Body of pancreas (tissue), 4 donors: ENCODE data around the gene STEAP1B. TPM values are rescaled to one million over a fixed set of nuclear protein-coding genes. Genes with fewer than 3 reads are reported as not detected.
"Not testable (repeated sequence)": the region's sequence is repeated elsewhere in the genome, so short reads cannot be mapped to it uniquely, and the experiment has no call there.

ENCODE experiments used
- ATAC-seq: fragments of 150-250 bp; one replicate; pipeline ENCODE4 v1.9.1; 2016
- DNase-seq, 4 donors: peaks; one replicate each; pipeline ENCODE4 v3.0.0-alpha.2; 2019
- H3K27ac ChIP-seq, 4 donors: fragments of 200-600 bp; sonication (generic); 1 replicate in 3 of 4; 2 replicates in 1 of 4; pipeline versions ENCODE4 v1.5.1 to v1.6.1; 2016 to 2019; ENCODE audit warnings: mild to moderate bottlenecking in 1 of 4, mixed read lengths in 1 of 4, moderate library complexity in 1 of 4
- H3K27me3 ChIP-seq, 2 donors: fragments of 200-600 bp; sonication (generic); one replicate each; pipeline ENCODE4 v1.6.0; 2016; ENCODE audit warnings: mild to moderate bottlenecking in 1 of 2
- H3K36me3 ChIP-seq, 2 donors: fragments of 200-600 bp; sonication (generic); replicated peaks in 1 of 2; 2 replicates each; pipeline ENCODE4 v1.5.1; 2016; ENCODE audit warnings: low read depth in 2 of 2; ENCODE audit not compliant: insufficient read depth in 1 of 2
- H3K4me1 ChIP-seq: fragments of 200-600 bp; sonication (generic); one replicate; pipeline ENCODE4 v1.6.0; 2016
- H3K4me3 ChIP-seq, 2 donors: fragments of 200-600 bp; sonication (generic); 1 replicate in 1 of 2; 2 replicates in 1 of 2; pipeline ENCODE4 v1.5.1; 2016 to 2019
- H3K9me3 ChIP-seq, 3 donors: fragments of 200-600 bp; sonication (generic); 1 replicate in 2 of 3; 2 replicates in 1 of 3; pipeline ENCODE4 v1.5.1; 2016
- POLR2A ChIP-seq, 3 donors: fragments of 450-650 bp; IDR thresholded peaks; one replicate each; pipeline ENCODE4 v1.6.1; 2016; ENCODE audit warnings: antibody characterized with exemption in 3 of 3, mild to moderate bottlenecking in 2 of 3
- WGBS, 2 donors: methylation state at CpG; one replicate each; pipeline ENCODE4 v1.1.5; 2017; 5-methylcytosine and 5-hydroxymethylcytosine counted together
- intact Hi-C: fragments of 100-400 bp; cut with DNase I; formaldehyde crosslinking; loops from one replicate; pipeline ENCODE4 v1.15.1; 2023
- total RNA-seq, 2 donors: library from RNA; depleted of rRNA; stranded (reverse); fragments of >200 nt; gene quantifications; one replicate each; pipeline ENCODE4 v1.1.0, GENCODE V29; 2016
- TF ChIP-seq, protein P1 (sequence below), 7 experiments: fragments of 450-650 bp in 4 of 7; fragments of 200-600 bp in 3 of 7; sonication (generic) in 3 of 7; IDR thresholded peaks; one replicate each; pipeline ENCODE4 v1.5.1; 2016 to 2019; ENCODE audit warnings: antibody characterized with exemption in 7 of 7

The STEAP1B gene
- total RNA-seq, 2 donors from 2014 or later = 1.3 TPM; not detected in 1

GRCh38 chr7:22435105-22435504 is 64.9 kb downstream of the STEAP1B start:
- DNase-seq (no peak), ATAC-seq (no peak)
- intact Hi-C loops = no loop called here

GRCh38 chr7:22433710-22434460 is 66.1 kb downstream of the STEAP1B start:
- Histone ChIP-seq H3K36me3 (no peaks in the 10 kb centered on the region), H3K9me3 (no peaks in the 10 kb centered on the region), H3K27ac (peak overlapping the region in 3 of 4 donors; percentile 15 to 75 (median 36)), H3K4me3 (no peak overlapping the region), H3K4me1 (no peaks in the 10 kb centered on the region), H3K27me3 (no peaks in the 10 kb centered on the region)
- no peak for DNase-seq
- TF ChIP-seq, protein P1, sequence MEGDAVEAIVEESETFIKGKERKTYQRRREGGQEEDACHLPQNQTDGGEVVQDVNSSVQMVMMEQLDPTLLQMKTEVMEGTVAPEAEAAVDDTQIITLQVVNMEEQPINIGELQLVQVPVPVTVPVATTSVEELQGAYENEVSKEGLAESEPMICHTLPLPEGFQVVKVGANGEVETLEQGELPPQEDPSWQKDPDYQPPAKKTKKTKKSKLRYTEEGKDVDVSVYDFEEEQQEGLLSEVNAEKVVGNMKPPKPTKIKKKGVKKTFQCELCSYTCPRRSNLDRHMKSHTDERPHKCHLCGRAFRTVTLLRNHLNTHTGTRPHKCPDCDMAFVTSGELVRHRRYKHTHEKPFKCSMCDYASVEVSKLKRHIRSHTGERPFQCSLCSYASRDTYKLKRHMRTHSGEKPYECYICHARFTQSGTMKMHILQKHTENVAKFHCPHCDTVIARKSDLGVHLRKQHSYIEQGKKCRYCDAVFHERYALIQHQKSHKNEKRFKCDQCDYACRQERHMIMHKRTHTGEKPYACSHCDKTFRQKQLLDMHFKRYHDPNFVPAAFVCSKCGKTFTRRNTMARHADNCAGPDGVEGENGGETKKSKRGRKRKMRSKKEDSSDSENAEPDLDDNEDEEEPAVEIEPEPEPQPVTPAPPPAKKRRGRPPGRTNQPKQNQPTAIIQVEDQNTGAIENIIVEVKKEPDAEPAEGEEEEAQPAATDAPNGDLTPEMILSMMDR (IDR thresholded peaks at IDR 0.05) = no peak
- TF ChIP-seq POLR2A (IDR thresholded peaks at IDR 0.05) = no peak
- WGBS, 2 donors = 80 to 85% methylated on average over 11 of the region's 11 CpGs
- ATAC-seq = peak; percentile 53
- intact Hi-C loops = no loop called here

More at GRCh38 chr7:22435105-22435504, 64.9 kb downstream of the STEAP1B start:
- H3K36me3 ChIP-seq = no peaks in the 10 kb centered on the region
- no peaks in the 10 kb centered on the region for H3K9me3 ChIP-seq
- H3K4me1 ChIP-seq = no peaks in the 10 kb centered on the region
- TF ChIP-seq, protein P1 (IDR thresholded peaks at IDR 0.05) = no peak
- H3K4me3 ChIP-seq = no peak overlapping the region
- WGBS, 2 donors = 28 to 48% methylated on average over 4 of the region's 4 CpGs
- H3K27ac ChIP-seq = peak overlapping the region in 1 of 4 donors; percentile 75
- H3K27me3 ChIP-seq = no peaks in the 10 kb centered on the region

GRCh38 chr7:22433165-22433700 is 66.8 kb downstream of the STEAP1B start:
- ATAC-seq = peak; percentile 38
- H3K9me3 ChIP-seq, H3K27me3 ChIP-seq, H3K4me3 ChIP-seq, H3K36me3 ChIP-seq, DNase-seq, H3K4me1 ChIP-seq, intact Hi-C loops: not testable (repeated sequence)
- peak overlapping the region in 3 of 4 donors; percentile 28 to 75 (median 36) for H3K27ac ChIP-seq
- 92 to 93% methylated on average over 2 of the region's 2 CpGs for WGBS, 2 donors

GRCh38 chr7:22432203-22432718 is 67.7 kb downstream of the STEAP1B start:
- no peaks in the 10 kb centered on the region for H3K36me3 ChIP-seq
- peak overlapping the region in 3 of 4 donors; percentile 8 to 75 (median 28) for H3K27ac ChIP-seq
- TF ChIP-seq, protein P1 (IDR thresholded peaks at IDR 0.05) = no peak
- no peak for TF ChIP-seq POLR2A (IDR thresholded peaks at IDR 0.05)
- H3K27me3 ChIP-seq = no peaks in the 10 kb centered on the region
- H3K4me1 ChIP-seq = no peaks in the 10 kb centered on the region
- ATAC-seq (no peak), DNase-seq (no peak)
- no peaks in the 10 kb centered on the region for H3K9me3 ChIP-seq
- 90 to 96% methylated on average over 3 of the region's 3 CpGs for WGBS, 2 donors
- intact Hi-C loops = no loop called here
- H3K4me3 ChIP-seq = no peak overlapping the region

GRCh38 chr7:22430457-22430856 is 69.5 kb downstream of the STEAP1B start:
- DNase-seq = no peak
- Histone ChIP-seq H3K27me3 (no peaks in the 10 kb centered on the region), H3K9me3 (no peaks in the 10 kb centered on the region), H3K36me3 (no peaks in the 10 kb centered on the region), H3K4me3 (no peak overlapping the region), H3K4me1 (no peaks in the 10 kb centered on the region), H3K27ac (no peak overlapping the region)
- WGBS, 2 donors = 71 to 79% methylated on average over 5 of the region's 5 CpGs
- TF ChIP-seq, protein P1 (IDR thresholded peaks at IDR 0.05) = no peak
- no peak for TF ChIP-seq POLR2A (IDR thresholded peaks at IDR 0.05)
- intact Hi-C loops = no loop called here
- no peak for ATAC-seq
